22Rv1 (cell line): Measurements from ENCODE around the gene NGFR.
"Not testable (repeated sequence)": the region's sequence is repeated elsewhere in the genome, so short reads cannot be mapped to it uniquely, and the experiment has no call there.

ENCODE experiments used
- H3K27ac ChIP-seq: fragments of 450-650 bp; 2 replicates; pipeline ENCODE4 v1.5.1; 2017
- ZFX ChIP-seq: fragments of 450-650 bp; IDR thresholded peaks from 2 replicates; pipeline ENCODE4 v1.6.1; 2017; ENCODE audit warnings: antibody characterized with exemption, borderline replicate concordance
- TF ChIP-seq, protein P1 (sequence below): fragments of 450-650 bp; IDR thresholded peaks from 2 replicates; pipeline ENCODE4 v1.5.1; 2017; ENCODE audit warnings: mild to moderate bottlenecking

NGFR gene

DNA sequence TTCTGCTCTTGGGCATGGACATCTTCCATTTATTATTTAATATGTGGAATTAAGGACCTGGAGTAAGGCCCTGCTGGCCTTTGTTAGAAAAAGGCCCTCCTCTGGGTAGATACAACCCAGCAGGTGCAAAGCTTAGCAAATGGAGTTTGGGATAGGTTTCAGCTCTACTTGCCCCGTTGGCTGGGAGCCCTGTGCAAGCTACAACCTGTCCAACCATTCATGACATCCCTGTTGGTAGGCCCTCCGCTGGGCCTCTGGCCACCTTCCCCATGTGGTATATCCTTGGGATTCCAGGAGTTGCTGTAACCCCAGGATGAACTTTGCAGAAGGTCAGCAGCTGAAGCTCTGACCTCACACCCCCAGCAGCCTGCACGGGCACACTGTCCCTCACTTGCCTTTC is 6.4 kb downstream of the NGFR start:
- no peak overlapping the region for H3K27ac ChIP-seq
- no peak for TF ChIP-seq ZFX
- TF ChIP-seq, protein P1, sequence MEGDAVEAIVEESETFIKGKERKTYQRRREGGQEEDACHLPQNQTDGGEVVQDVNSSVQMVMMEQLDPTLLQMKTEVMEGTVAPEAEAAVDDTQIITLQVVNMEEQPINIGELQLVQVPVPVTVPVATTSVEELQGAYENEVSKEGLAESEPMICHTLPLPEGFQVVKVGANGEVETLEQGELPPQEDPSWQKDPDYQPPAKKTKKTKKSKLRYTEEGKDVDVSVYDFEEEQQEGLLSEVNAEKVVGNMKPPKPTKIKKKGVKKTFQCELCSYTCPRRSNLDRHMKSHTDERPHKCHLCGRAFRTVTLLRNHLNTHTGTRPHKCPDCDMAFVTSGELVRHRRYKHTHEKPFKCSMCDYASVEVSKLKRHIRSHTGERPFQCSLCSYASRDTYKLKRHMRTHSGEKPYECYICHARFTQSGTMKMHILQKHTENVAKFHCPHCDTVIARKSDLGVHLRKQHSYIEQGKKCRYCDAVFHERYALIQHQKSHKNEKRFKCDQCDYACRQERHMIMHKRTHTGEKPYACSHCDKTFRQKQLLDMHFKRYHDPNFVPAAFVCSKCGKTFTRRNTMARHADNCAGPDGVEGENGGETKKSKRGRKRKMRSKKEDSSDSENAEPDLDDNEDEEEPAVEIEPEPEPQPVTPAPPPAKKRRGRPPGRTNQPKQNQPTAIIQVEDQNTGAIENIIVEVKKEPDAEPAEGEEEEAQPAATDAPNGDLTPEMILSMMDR, result no peak

DNA sequence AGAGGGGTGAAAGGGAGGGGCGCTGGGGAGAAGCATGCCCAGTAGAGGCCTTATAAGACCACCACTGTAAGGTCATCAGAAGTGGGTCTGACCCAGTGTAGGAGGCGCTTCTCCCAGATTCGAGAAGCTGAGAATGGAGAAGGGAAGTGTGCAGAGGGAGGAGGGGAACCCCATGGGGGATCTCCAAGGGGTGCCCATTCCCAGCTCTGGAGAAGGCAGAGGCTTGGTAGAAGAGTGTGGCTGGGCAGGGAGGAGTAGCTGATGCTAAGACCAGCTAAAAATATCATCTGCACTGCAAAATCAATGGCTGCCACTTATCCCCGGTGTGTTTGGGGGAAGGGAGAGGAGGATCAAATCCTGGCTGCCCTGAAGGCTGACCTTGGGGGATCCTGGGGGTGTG is 7.2 kb downstream of the NGFR start:
- H3K27ac ChIP-seq, result no peak overlapping the region
- no peak for TF ChIP-seq ZFX
- TF ChIP-seq, protein P1, result no peak

DNA sequence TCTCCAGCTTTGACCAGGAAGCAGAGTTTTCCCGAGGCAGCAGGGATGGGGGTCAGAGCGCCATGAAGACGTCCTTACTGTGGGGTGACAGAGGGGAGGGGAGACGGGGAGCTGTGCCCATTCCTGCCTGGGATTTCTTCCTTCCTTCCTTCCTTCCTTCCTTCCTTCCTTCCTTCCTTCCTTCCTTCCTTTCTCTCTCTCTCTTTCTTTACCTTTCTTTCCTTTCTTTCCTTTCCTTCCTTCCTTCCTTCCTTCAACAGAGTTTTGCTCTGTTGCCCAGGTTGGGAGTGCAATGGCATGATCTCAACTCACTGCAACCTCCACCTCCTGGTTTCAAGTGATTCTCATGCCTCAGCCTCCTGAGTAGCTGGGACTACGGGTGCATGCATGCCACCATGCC is 7.6 kb downstream of the NGFR start:
- H3K27ac ChIP-seq, result not testable (repeated sequence)

DNA sequence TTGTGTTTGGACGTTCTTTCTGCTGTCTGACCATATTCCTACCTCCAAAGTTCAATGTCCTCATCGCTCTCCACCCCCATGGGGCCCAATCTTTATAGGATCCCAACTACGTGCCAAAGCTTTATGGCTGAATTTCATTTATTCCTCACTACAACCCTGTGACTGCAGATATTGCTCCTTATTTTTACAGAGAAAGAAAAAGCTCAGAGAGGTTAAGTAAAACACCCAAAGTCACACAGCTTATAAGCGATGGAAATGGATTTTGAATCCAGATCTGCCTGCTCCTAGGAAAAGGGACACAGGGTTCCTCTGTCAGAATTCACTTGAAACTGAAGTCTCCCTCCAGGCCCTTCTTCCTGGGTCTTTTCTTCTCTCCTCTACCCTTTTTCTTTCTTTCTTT is 9.3 kb downstream of the NGFR start:
- H3K27ac ChIP-seq, result no peak overlapping the region
- TF ChIP-seq, protein P1, result no peak
- TF ChIP-seq ZFX, result no peak

DNA sequence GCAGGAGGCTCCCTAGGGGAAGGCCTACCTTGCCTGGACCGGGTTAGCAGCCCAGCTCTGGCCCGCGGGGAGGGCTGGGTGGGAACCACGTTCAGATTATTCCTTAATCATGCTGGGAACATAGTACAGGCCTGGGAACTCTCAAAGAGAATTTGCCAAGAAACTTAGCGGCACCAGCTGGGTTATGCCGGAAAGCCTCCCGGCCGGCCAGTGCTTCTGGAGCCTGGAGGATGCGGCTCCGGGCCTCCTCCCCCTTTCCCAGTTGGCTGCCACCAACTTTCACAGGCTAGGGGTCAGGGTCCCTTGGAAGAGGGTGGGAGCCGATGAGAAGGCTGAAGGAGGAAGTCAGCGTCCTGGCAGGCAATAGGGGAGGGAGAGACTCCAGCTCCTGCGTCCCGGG is 10.8 kb downstream of the NGFR start:
- TF ChIP-seq ZFX, result no peak

DNA sequence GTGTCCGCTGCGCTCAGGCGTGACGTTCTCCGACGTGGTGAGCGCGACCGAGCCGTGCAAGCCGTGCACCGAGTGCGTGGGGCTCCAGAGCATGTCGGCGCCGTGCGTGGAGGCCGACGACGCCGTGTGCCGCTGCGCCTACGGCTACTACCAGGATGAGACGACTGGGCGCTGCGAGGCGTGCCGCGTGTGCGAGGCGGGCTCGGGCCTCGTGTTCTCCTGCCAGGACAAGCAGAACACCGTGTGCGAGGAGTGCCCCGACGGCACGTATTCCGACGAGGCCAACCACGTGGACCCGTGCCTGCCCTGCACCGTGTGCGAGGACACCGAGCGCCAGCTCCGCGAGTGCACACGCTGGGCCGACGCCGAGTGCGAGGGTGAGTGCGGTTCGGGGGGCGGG is 11.2 kb downstream of the NGFR start:
- no peak for TF ChIP-seq ZFX
- TF ChIP-seq, protein P1, result no peak
- H3K27ac ChIP-seq, result no peak overlapping the region

More for the DNA sequence above, 10.8 kb downstream of the NGFR start:
- H3K27ac ChIP-seq, result no peak overlapping the region

DNA sequence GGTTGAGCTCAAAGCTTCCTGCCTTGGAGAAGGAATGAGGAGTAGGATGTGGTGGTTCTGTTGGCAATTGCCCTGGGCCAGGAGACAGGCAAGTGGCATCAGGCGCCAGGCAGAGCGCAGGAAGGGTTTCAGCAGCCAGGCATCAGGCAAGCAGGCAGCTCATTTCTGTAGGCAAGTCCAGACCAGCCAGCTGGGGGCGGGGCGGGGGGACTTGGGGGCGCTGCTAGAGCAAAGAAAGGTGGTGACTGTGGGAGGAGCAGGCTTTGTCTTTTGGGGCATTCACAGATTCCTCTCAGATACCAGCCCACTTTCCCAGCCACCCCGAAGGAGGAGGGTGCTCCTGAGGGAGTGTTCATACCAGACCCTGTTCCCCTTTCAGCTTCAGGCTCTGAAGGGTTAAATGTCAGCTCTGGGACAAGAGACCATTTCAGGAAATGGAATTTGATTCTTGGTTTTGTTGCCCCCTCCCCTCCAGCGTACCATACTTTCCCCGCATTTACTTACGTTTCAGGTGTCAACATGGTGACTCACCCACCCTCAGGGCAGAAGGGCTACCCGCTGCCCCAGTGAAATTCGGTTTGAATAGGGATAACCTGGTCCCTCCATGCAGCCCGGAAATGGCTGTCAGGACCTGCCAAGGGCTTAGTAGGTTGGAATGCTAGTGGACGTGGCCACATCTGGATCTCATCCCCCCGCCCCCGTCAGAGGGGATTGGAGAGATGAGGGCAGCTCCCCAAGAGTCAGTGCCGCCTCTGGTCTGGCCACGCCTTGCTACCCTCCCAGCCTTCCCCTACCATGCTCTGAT is 13.2 kb downstream of the NGFR start:
- TF ChIP-seq, protein P1, result no peak
- TF ChIP-seq ZFX, result no peak
- H3K27ac ChIP-seq, result no peak overlapping the region

DNA sequence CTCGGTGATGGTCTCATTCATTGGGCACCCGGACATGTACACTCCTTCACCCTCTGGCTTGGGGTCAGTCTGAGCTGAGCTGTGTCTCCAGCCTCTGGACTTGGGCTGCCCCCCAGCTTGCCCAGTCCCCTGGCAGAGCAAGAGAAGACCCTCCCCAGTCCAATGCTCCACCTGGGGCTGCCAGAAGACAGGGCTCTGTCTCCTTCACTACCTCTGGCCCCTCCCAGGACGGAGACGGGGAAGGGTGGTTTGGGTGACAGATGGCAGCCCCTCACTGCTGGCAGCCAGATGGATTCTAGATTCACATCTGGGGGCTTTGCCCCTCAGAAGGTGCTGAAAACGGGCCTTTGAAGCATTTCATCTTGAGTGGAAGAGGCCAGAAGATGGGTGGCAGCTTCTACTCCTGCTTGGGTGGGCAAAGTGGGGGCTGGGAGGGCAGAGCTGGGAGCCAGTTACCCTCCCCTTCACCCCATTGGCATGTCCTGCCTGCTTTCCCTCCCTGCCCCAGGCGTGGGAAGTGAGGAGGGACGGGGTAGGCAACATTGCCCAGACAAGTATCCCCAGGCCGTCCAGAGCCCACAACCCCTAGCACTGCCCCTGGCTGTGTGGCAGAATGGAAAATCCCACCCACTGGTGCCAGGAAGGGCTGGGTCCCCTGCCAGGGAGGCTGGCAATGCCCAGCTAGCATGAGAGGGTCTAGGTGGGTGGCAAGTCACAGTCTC is 13.9 kb downstream of the NGFR start:
- H3K27ac ChIP-seq, result no peak overlapping the region
- TF ChIP-seq ZFX, result no peak
- TF ChIP-seq, protein P1, result no peak
